ENCODE measurements around the gene NPTX1.

GRCh38 chr17:80437532-80437931, 38.9 kb downstream of the NPTX1 start:
- no peak for TF ChIP-seq CTCF (conservative IDR thresholded peaks at IDR 0.05; ENCODE audit: low read length)
- no peak for TF ChIP-seq EZH2phosphoT487 (IDR thresholded peaks at IDR 0.05; ENCODE audit: borderline replicate concordance, low read depth, low read length)
